ENCODE results near the gene MOK. TPM values are rescaled to one million over a fixed set of nuclear protein-coding genes. Genes with fewer than 3 reads are reported as not detected.

MOK gene
- total and polyA plus RNA-seq, 2 donors (not counting 1 experiment from before 2014, with no cell fraction given), result 4.3 to 4.7 TPM

DNA sequence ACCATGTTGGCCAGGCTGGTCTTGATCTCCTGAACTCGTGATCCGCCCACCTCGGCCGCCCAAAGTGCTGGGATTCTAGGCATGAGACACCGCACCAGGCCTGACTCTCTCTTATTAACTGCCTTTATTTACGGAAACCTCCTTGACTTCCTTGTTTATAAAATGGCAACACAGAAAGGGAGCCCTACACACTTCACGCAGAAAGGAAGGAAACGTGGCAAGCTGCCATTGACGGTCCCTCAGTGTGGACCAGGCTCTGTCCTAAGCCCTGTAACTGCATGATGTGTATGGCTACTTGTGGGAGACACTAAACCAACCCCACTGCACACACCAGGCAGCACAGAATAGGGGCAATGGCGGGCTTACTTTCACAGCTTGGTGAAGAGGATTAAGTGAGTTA, 46.1 kb upstream of the MOK start:
- Histone ChIP-seq H3K4me3 (replicated peaks in 1 of 4; ENCODE audit: control extremely low read depth in 1 of 4, insufficient read depth in 1 of 4, low read depth in 3 of 4, low read length in 4 of 4) (no peak overlapping the region), H3K4me2 (ENCODE audit: extremely low read depth, insufficient read depth, low read length) (no peak overlapping the region), H3K79me2 (ENCODE audit: control insufficient read depth, insufficient read depth, low read length) (no peaks in the 10 kb centered on the region), H4K20me1 (ENCODE audit: control insufficient read depth, extremely low read depth, insufficient read depth, low read length) (no peaks in the 10 kb centered on the region), H3K9ac (ENCODE audit: insufficient read depth, low read length) (no peak overlapping the region), H3K9me3 (ENCODE audit: control insufficient read depth, insufficient read depth, low read depth, low read length) (no peaks in the 10 kb centered on the region), H2AFZ (ENCODE audit: low read length) (no peak overlapping the region), H3K27ac (ENCODE audit: insufficient read depth, low read length) (no peak overlapping the region), H3K36me3 (ENCODE audit: control insufficient read depth, insufficient read depth, low read length) (peaks cover 7% of the 10 kb centered on the region), H3K27me3 (ENCODE audit: control insufficient read depth, insufficient read depth, low read length) (no peaks in the 10 kb centered on the region), H3K4me1 (ENCODE audit: control insufficient read depth, extremely low read depth, insufficient read depth, low read length) (no peaks in the 10 kb centered on the region)
- no peak for DNase-seq (ENCODE audit: low read depth in 2 of 2)
- TF ChIP-seq, protein P1, sequence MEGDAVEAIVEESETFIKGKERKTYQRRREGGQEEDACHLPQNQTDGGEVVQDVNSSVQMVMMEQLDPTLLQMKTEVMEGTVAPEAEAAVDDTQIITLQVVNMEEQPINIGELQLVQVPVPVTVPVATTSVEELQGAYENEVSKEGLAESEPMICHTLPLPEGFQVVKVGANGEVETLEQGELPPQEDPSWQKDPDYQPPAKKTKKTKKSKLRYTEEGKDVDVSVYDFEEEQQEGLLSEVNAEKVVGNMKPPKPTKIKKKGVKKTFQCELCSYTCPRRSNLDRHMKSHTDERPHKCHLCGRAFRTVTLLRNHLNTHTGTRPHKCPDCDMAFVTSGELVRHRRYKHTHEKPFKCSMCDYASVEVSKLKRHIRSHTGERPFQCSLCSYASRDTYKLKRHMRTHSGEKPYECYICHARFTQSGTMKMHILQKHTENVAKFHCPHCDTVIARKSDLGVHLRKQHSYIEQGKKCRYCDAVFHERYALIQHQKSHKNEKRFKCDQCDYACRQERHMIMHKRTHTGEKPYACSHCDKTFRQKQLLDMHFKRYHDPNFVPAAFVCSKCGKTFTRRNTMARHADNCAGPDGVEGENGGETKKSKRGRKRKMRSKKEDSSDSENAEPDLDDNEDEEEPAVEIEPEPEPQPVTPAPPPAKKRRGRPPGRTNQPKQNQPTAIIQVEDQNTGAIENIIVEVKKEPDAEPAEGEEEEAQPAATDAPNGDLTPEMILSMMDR (conservative IDR thresholded peaks at IDR 0.05 in 1 of 2, IDR thresholded peaks at IDR 0.05 in 1 of 2; ENCODE audit: low read depth in 1 of 2, low read length in 2 of 2), result no peak
- no peak for TF ChIP-seq EZH2 (IDR thresholded peaks at IDR 0.05; ENCODE audit: low read length, missing control alignments)

DNA sequence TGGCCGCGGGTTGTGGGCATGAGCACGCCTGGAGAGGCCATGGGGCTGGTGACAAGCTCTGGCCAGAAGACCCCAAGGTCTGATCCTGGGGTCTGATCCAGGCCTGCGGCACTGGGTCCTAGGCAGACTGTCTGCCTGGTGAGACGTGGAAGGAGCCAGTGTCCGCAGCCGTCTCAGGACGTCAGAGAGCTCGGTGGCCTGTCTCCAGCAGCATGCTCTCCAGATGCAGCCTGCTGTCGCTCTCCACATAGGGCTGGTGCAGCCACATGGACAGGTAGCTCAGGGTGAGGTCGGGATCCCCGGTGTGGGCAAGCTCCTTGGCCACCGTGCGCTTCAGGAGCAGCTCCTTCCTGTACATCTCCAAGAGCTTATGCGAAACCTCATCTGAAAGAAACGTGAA, 43.4 kb upstream of the MOK start:
- Histone ChIP-seq H3K4me1 (ENCODE audit: control insufficient read depth, extremely low read depth, insufficient read depth, low read length) (no peaks in the 10 kb centered on the region), H3K36me3 (ENCODE audit: control insufficient read depth, insufficient read depth, low read length) (peaks cover 8% of the 10 kb centered on the region), H3K4me3 (replicated peaks in 1 of 4; ENCODE audit: control extremely low read depth in 1 of 4, insufficient read depth in 1 of 4, low read depth in 3 of 4, low read length in 4 of 4) (no peak overlapping the region), H2AFZ (ENCODE audit: low read length) (no peak overlapping the region), H3K9me3 (ENCODE audit: control insufficient read depth, insufficient read depth, low read depth, low read length) (no peaks in the 10 kb centered on the region), H3K27me3 (ENCODE audit: control insufficient read depth, insufficient read depth, low read length) (no peaks in the 10 kb centered on the region), H4K20me1 (ENCODE audit: control insufficient read depth, extremely low read depth, insufficient read depth, low read length) (no peaks in the 10 kb centered on the region), H3K27ac (ENCODE audit: insufficient read depth, low read length) (no peak overlapping the region), H3K79me2 (ENCODE audit: control insufficient read depth, insufficient read depth, low read length) (no peaks in the 10 kb centered on the region), H3K9ac (ENCODE audit: insufficient read depth, low read length) (no peak overlapping the region), H3K4me2 (ENCODE audit: extremely low read depth, insufficient read depth, low read length) (no peak overlapping the region)
- DNase-seq (ENCODE audit: low read depth in 2 of 2), result no peak
- TF ChIP-seq EZH2 (IDR thresholded peaks at IDR 0.05; ENCODE audit: low read length, missing control alignments), result no peak
- TF ChIP-seq, protein P1 (conservative IDR thresholded peaks at IDR 0.05 in 1 of 2, IDR thresholded peaks at IDR 0.05 in 1 of 2; ENCODE audit: low read depth in 1 of 2, low read length in 2 of 2), result no peak

DNA sequence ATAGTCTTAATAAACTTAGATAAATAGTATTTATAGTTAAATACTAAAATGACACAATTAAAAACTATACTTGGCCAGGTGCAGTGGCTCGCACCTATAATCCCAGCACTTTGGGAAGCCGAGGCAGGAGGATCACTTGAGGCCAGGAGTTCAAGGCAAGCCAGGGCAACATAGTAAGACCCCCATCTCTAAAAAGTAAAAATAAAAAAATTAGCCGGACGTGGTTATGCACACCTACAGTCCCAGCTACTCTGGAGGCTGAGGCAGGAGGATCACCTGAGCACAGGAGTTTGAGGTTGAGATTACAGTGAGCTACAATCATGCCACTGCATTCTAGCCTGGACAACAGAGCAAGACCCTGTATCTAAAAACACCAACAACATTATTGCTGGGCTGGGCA, 41.7 kb upstream of the MOK start:
- Histone ChIP-seq H3K4me1 (ENCODE audit: control insufficient read depth, extremely low read depth, insufficient read depth, low read length) (no peaks in the 10 kb centered on the region), H2AFZ (ENCODE audit: low read length) (no peak overlapping the region), H4K20me1 (ENCODE audit: control insufficient read depth, extremely low read depth, insufficient read depth, low read length) (no peaks in the 10 kb centered on the region), H3K4me3 (replicated peaks in 1 of 4; ENCODE audit: control extremely low read depth in 1 of 4, insufficient read depth in 1 of 4, low read depth in 3 of 4, low read length in 4 of 4) (no peak overlapping the region), H3K9ac (ENCODE audit: insufficient read depth, low read length) (no peak overlapping the region), H3K27me3 (ENCODE audit: control insufficient read depth, insufficient read depth, low read length) (no peaks in the 10 kb centered on the region), H3K4me2 (ENCODE audit: extremely low read depth, insufficient read depth, low read length) (no peak overlapping the region), H3K36me3 (ENCODE audit: control insufficient read depth, insufficient read depth, low read length) (peaks cover 9% of the 10 kb centered on the region), H3K27ac (ENCODE audit: insufficient read depth, low read length) (no peak overlapping the region), H3K9me3 (ENCODE audit: control insufficient read depth, insufficient read depth, low read depth, low read length) (no peaks in the 10 kb centered on the region), H3K79me2 (ENCODE audit: control insufficient read depth, insufficient read depth, low read length) (no peaks in the 10 kb centered on the region)
- TF ChIP-seq, protein P1 (conservative IDR thresholded peaks at IDR 0.05 in 1 of 2, IDR thresholded peaks at IDR 0.05 in 1 of 2; ENCODE audit: low read depth in 1 of 2, low read length in 2 of 2), result no peak
- TF ChIP-seq EZH2 (IDR thresholded peaks at IDR 0.05; ENCODE audit: low read length, missing control alignments), result no peak
- DNase-seq (ENCODE audit: low read depth in 2 of 2), result no peak
